GM12878 (cell line): ENCODE data around the gene MTSS2. TPM values are rescaled to one million over a fixed set of nuclear protein-coding genes. Genes with fewer than 3 reads are reported as not detected.

Experiments
- ATAC-seq: fragments of 200-7000 bp; cut with Tn5 transposase; 3 replicates; pipeline ENCODE4 v1.9.1; 2020; ENCODE audit warnings: mild to moderate bottlenecking, moderate library complexity
- BruUV-seq: library from RNA; stranded (reverse); fragments of 400-500 nt; replicated peaks from 2 replicates; lab custom pipeline; 2021; lab: Mats Ljungman, UMichigan
- CTCF ChIA-PET: fragments of 300-600 bp; sonication (Branson Sonifier 250); formaldehyde crosslinking; extraction: SDS; loops from one replicate; lab custom pipeline; 2021; ENCODE audit warnings: inconsistent platforms; lab: Yijun Ruan, JAX
- POLR2A ChIA-PET: fragments of 350-600 bp; formaldehyde crosslinking; extraction: SDS; loops from one replicate; lab custom pipeline; 2021; ENCODE audit warnings: inconsistent platforms; lab: Charles Lee
- RAD21 ChIA-PET: fragments of 300-600 bp; sonication (Branson Sonifier 250); formaldehyde crosslinking; loops from one replicate; lab custom pipeline; 2023; ENCODE audit warnings: antibody characterized with exemption; ENCODE audit not compliant: unreplicated experiment; lab: Charles Lee
- SMC1A ChIA-PET: fragments of 300-600 bp; sonication (Branson Sonifier 250); formaldehyde crosslinking; loops from one replicate; lab custom pipeline; 2023; ENCODE audit not compliant: unreplicated experiment, uncharacterized antibody; lab: Charles Lee
- DNase-seq: peaks from one replicate; pipeline ENCODE4 v3.0.0-alpha.2; 2011; ENCODE audit warnings: low read depth, low spot score
- FAIRE-seq: peaks from 3 replicates; lab custom pipeline; 2011; peaks lifted over from hg19 to GRCh38; lab: Jason Lieb, UNC
- H2AFZ ChIP-seq: 2 replicates; pipeline ENCODE4 v1.6.0; 2011; ENCODE audit warnings: low read depth, low read length, control low read depth; ENCODE audit not compliant: control insufficient read depth
- H3K27ac ChIP-seq: 2 replicates; pipeline ENCODE4 v1.5.1; 2011; ENCODE audit warnings: control low read depth; ENCODE audit not compliant: control insufficient read depth, insufficient read depth
- H3K27me3 ChIP-seq, 2 experiments: replicated peaks in 1 of 2; 2 replicates each; pipeline versions ENCODE4 v1.6.0 to v1.6.1; 2011; ENCODE audit warnings: low read length in 1 of 2; ENCODE audit not compliant: control insufficient read depth in 2 of 2, insufficient read depth in 2 of 2
- H3K36me3 ChIP-seq, 2 experiments: 2 replicates each; pipeline ENCODE4 v1.5.1; 2011; ENCODE audit warnings: low read length in 1 of 2; ENCODE audit not compliant: control insufficient read depth in 2 of 2, insufficient read depth in 2 of 2
- H3K4me1 ChIP-seq: 2 replicates; pipeline ENCODE4 v1.6.1; 2011; ENCODE audit warnings: mild to moderate bottlenecking, low read length, moderate library complexity, mixed read lengths; ENCODE audit not compliant: control insufficient read depth, insufficient read depth
- H3K4me2 ChIP-seq: 2 replicates; pipeline ENCODE4 v1.6.0; 2011; ENCODE audit warnings: control low read depth; ENCODE audit not compliant: control insufficient read depth, insufficient read depth
- H3K4me3 ChIP-seq: fragments of 200-600 bp; sonication (generic); 2 replicates; pipeline ENCODE4 v1.5.1; 2016
- H3K79me2 ChIP-seq: 2 replicates; pipeline ENCODE4 v1.6.0; 2011; ENCODE audit warnings: low read length; ENCODE audit not compliant: control insufficient read depth, insufficient read depth
- H3K9ac ChIP-seq: 2 replicates; pipeline ENCODE4 v1.8.0; 2011; ENCODE audit warnings: low read length, control low read depth, mixed read lengths; ENCODE audit not compliant: control insufficient read depth, insufficient read depth
- H3K9me3 ChIP-seq: replicated peaks from 3 replicates; pipeline ENCODE4 v1.5.1; 2011; ENCODE audit warnings: mild to moderate bottlenecking, low read length; ENCODE audit not compliant: control insufficient read depth, insufficient read depth
- H4K20me1 ChIP-seq: 2 replicates; pipeline ENCODE4 v1.6.0; 2011; ENCODE audit not compliant: control insufficient read depth, insufficient read depth
- CBFB ChIP-seq: IDR thresholded peaks from 2 replicates; pipeline ENCODE4 v1.6.1; 2016; ENCODE audit warnings: antibody characterized with exemption, low read depth
- EP300 ChIP-seq, 2 experiments: fragments of 150-350 bp in 1 of 2; IDR thresholded peaks; 2 replicates each; pipeline ENCODE4 v1.6.1; 2011 to 2012; ENCODE audit warnings: low read depth in 2 of 2, low read length in 2 of 2, borderline replicate concordance in 1 of 2, improper control_type of control experiment in 1 of 2, inconsistent platforms in 1 of 2; ENCODE audit not compliant: control insufficient read depth in 1 of 2
- EZH2 ChIP-seq: IDR thresholded peaks from 2 replicates; pipeline ENCODE4 v1.6.1; 2012; ENCODE audit warnings: low read depth, mild to moderate bottlenecking, control low read depth, inconsistent platforms, low read length, borderline replicate concordance; ENCODE audit not compliant: control insufficient read depth
- IRF4 ChIP-seq: IDR thresholded peaks from 2 replicates; pipeline ENCODE4 v1.6.1; 2011; ENCODE audit warnings: low read depth, low read length
- KAT2A ChIP-seq: conservative IDR thresholded peaks from 2 replicates; pipeline ENCODE4 v1.6.1; 2011; ENCODE audit warnings: low read depth, low read length; ENCODE audit not compliant: control insufficient read depth
- MXI1 ChIP-seq: fragments of 150-350 bp; IDR thresholded peaks from 2 replicates; pipeline ENCODE4 v1.6.1; 2011; ENCODE audit warnings: low read depth, mild to moderate bottlenecking, inconsistent platforms, low read length, improper control_type of control experiment
- NR2F1 ChIP-seq: fragments of 450-650 bp; conservative IDR thresholded peaks from 2 replicates; pipeline ENCODE4 v1.6.1; 2017; ENCODE audit warnings: mild to moderate bottlenecking
- PAX5 ChIP-seq: IDR thresholded peaks from 2 replicates; pipeline ENCODE4 v1.6.1; 2011; ENCODE audit warnings: low read depth, low read length, borderline replicate concordance
- SUZ12 ChIP-seq: fragments of 200-600 bp; sonication (generic); IDR thresholded peaks from one replicate; pipeline ENCODE4 v1.6.1; 2018; ENCODE audit warnings: antibody characterized with exemption, mild to moderate bottlenecking; ENCODE audit not compliant: unreplicated experiment
- WGBS: methylation state at CpG from one replicate; pipeline ENCODE4 v1.1.6; 2016; ENCODE audit warnings: low lambda C conversion rate; ENCODE audit not compliant: insufficient replicate concordance, insufficient coverage; ENCODE audit errors: missing lambda C conversion rate; 5-methylcytosine and 5-hydroxymethylcytosine counted together
- in situ Hi-C: fragments of 300-500 bp; cut with MboI; formaldehyde crosslinking; loops from 9 replicates; pipeline ENCODE4 v1.14.3; 2018; ENCODE audit warnings: mixed read lengths
- intact Hi-C: fragments of 100-400 bp; cut with micrococcal nuclease; formaldehyde crosslinking; loops from one replicate; pipeline ENCODE4 v1.14.2; 2022; ENCODE audit not compliant: unreplicated experiment
- polyA plus RNA-seq, 11 experiments: library from polyadenylated mRNA; depleted of rRNA in 4 of 11; unstranded in 6 of 11; stranded (reverse) in 5 of 11; fragments of >200 nt; fragmentation: Nextera tagmentation in 4 of 11; fragmentation: Illumina TruSeq in 1 of 11; extraction: Ambion mirVana in 4 of 11; extraction: Trizol in 1 of 11; gene quantifications; 1 replicate in 1 of 11; 2 replicates in 10 of 11; pipeline versions ENCODE4 v1.2.1 to v1.2.3, GENCODE V29; 2011 to 2016; ENCODE audit warnings: inconsistent platforms in 2 of 11, missing spikeins in 2 of 11, low read depth in 1 of 11
- total RNA-seq, 4 experiments: library from RNA; depleted of rRNA in 3 of 4; stranded (reverse); fragments of >200 nt in 3 of 4; fragmentation: Illumina TruSeq in 1 of 4; extraction: Trizol in 1 of 4; gene quantifications; 2 replicates each; pipeline versions ENCODE4 v1.2.1 to v1.2.3, GENCODE V29; 2013 to 2021
- TF ChIP-seq, protein P1 (sequence below): IDR thresholded peaks from 2 replicates; pipeline ENCODE4 v1.6.1; 2011; ENCODE audit warnings: borderline replicate concordance, low read depth, mild to moderate bottlenecking, moderate library complexity, low read length; ENCODE audit not compliant: insufficient read depth, poor library complexity, severe bottlenecking

MTSS2 gene
- total and polyA plus RNA-seq, 10 of the 15 experiments (the other 5 are each of a cell fraction or from before 2014, with no cell fraction given), result under 0.01 to 0.51 (median 0.14) TPM; not detected in 4

DNA sequence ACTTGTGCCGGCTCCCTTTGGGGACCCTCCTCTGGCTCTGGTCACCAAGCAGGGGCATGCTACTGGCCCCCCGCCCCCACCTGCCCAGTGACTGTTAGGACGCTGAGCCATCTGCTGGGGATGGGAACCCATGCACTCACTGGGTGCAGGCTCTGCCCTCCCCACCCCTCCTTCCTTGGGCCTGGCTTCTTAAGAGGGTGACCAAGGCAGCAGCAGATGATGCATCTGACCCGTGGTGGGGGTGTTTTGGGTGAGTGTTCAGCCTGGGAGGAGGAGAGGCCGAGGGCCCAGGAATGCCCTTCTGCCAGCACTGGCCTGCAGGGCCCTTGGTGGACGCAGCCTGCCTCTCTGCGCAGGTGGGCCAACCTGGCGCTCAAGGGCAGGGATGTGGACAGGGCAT lies 19.2 kb upstream of the MTSS2 start:
- Histone ChIP-seq H4K20me1 (no peaks in the 10 kb centered on the region), H3K4me1 (no peaks in the 10 kb centered on the region), H3K36me3 (peaks cover 0 to 5% of the 10 kb centered on the region in 2 experiments; a peak in 2 of 4 replicates), H3K9ac (no peak overlapping the region), H3K27me3 (no peaks in the 10 kb centered on the region), H3K9me3 (no peaks in the 10 kb centered on the region), H3K79me2 (no peaks in the 10 kb centered on the region), H3K27ac (no peak overlapping the region), H3K4me3 (no peak overlapping the region), H3K4me2 (no peak overlapping the region), H2AFZ (no peak overlapping the region)
- ChIA-PET CTCF (no interaction called here), SMC1A (no interaction called here), RAD21 (no interaction called here), POLR2A (no interaction called here)
- TF ChIP-seq PAX5, result no peak
- no peak for TF ChIP-seq MXI1
- no peak for TF ChIP-seq IRF4
- TF ChIP-seq SUZ12, result no peak
- no peak for TF ChIP-seq NR2F1
- TF ChIP-seq, protein P1, sequence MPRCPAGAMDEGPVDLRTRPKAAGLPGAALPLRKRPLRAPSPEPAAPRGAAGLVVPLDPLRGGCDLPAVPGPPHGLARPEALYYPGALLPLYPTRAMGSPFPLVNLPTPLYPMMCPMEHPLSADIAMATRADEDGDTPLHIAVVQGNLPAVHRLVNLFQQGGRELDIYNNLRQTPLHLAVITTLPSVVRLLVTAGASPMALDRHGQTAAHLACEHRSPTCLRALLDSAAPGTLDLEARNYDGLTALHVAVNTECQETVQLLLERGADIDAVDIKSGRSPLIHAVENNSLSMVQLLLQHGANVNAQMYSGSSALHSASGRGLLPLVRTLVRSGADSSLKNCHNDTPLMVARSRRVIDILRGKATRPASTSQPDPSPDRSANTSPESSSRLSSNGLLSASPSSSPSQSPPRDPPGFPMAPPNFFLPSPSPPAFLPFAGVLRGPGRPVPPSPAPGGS, result no peak
- no peak for TF ChIP-seq EP300 (IDR thresholded peaks at IDR 0.05; ENCODE audit: borderline replicate concordance in 1 of 2, control insufficient read depth in 1 of 2, low read depth in 2 of 2, low read length in 2 of 2)
- TF ChIP-seq CBFB, result no peak
- TF ChIP-seq EZH2, result no peak
- TF ChIP-seq KAT2A, result no peak
- no TSS peak for BruUV-seq
- intact Hi-C loops, result no loop called here
- WGBS, result 78% methylated on average over 8 of the region's 8 CpGs
- DNase-seq, result no peak
- in situ Hi-C loops, result no loop called here
- no peak for ATAC-seq
- FAIRE-seq, result no peak
